GM19099 (cell line): ENCODE measurements around the gene BBS1.

Source experiments
- POLR2A ChIP-seq: IDR thresholded peaks from 3 replicates; pipeline ENCODE4 v1.6.1; 2011; ENCODE audit warnings: low read depth; ENCODE audit not compliant: insufficient read length; ENCODE audit errors: extremely low read depth

Gene BBS1

GRCh38 chr11:66491315-66491935, 19.0 kb upstream of the BBS1 start:
- no peak for TF ChIP-seq POLR2A

- TF ChIP-seq POLR2A: no peak
Measured at GRCh38 chr11:66492161-66492865, 18.1 kb upstream of the BBS1 start.

GRCh38 chr11:66493130-66493529, 17.3 kb upstream of the BBS1 start:
- TF ChIP-seq POLR2A: no peak

- no peak for TF ChIP-seq POLR2A
Measured at GRCh38 chr11:66494458-66494857, 16.0 kb upstream of the BBS1 start.

GRCh38 chr11:66494935-66495334, 15.5 kb upstream of the BBS1 start:
- TF ChIP-seq POLR2A: no peak

- no peak for TF ChIP-seq POLR2A
Measured at GRCh38 chr11:66495401-66495854, 15.0 kb upstream of the BBS1 start.

- TF ChIP-seq POLR2A: no peak
Measured at GRCh38 chr11:66497206-66497605, 13.2 kb upstream of the BBS1 start.

- TF ChIP-seq POLR2A: no peak
Measured at GRCh38 chr11:66498506-66498905, 11.9 kb upstream of the BBS1 start.

- TF ChIP-seq POLR2A: no peak
Measured at GRCh38 chr11:66505276-66505816, 5.1 kb upstream of the BBS1 start.

GRCh38 chr11:66509131-66509561, 1.3 kb upstream of the BBS1 start:
- TF ChIP-seq POLR2A: no peak

- TF ChIP-seq POLR2A: no peak
Measured at GRCh38 chr11:66510990-66511339, 530 bp downstream of the BBS1 start.

GRCh38 chr11:66523611-66524010, 13.2 kb downstream of the BBS1 start:
- no peak for TF ChIP-seq POLR2A

- TF ChIP-seq POLR2A: no peak
Measured at GRCh38 chr11:66524304-66525040, 14.0 kb downstream of the BBS1 start.

GRCh38 chr11:66529069-66529468, 18.6 kb downstream of the BBS1 start:
- TF ChIP-seq POLR2A: no peak

- TF ChIP-seq POLR2A: no peak
Measured at GRCh38 chr11:66529655-66530054, 19.2 kb downstream of the BBS1 start.

- TF ChIP-seq POLR2A: no peak
Measured at GRCh38 chr11:66530927-66531709, 20.7 kb downstream of the BBS1 start.

- no peak for TF ChIP-seq POLR2A
Measured at GRCh38 chr11:66531841-66532240, 21.4 kb downstream of the BBS1 start.
